GM23338 (cell line): ENCODE results near the gene KDM4C. TPM values are rescaled to one million over a fixed set of nuclear protein-coding genes. Genes with fewer than 3 reads are reported as not detected.

Experiments
- ATAC-seq: fragments of 200-7000 bp; cut with Tn5 transposase; 3 replicates; pipeline ENCODE4 v1.9.1; 2020
- DNase-seq: peaks from one replicate; pipeline ENCODE4 v3.0.0-alpha.2; 2015; ENCODE audit warnings: low spot score
- H2AFZ ChIP-seq: fragments of 200-600 bp; sonication (generic); 2 replicates; pipeline ENCODE4 v1.8.0; 2016; ENCODE audit warnings: antibody characterized with exemption, mild to moderate bottlenecking, moderate library complexity
- H3F3A ChIP-seq: fragments of 200-600 bp; sonication (generic); replicated peaks from 2 replicates; pipeline ENCODE4 v1.8.0; 2017; ENCODE audit warnings: antibody characterized with exemption, mixed run types, low read depth
- H3K27ac ChIP-seq: fragments of 200-600 bp; sonication (generic); 2 replicates; pipeline ENCODE4 v1.6.1; 2016; ENCODE audit warnings: low read depth
- H3K27me3 ChIP-seq: fragments of 200-600 bp; sonication (generic); 2 replicates; pipeline ENCODE4 v1.8.0; 2016; ENCODE audit warnings: mild to moderate bottlenecking, mixed run types, moderate library complexity; ENCODE audit not compliant: insufficient read depth
- H3K36me3 ChIP-seq: fragments of 200-600 bp; sonication (generic); 2 replicates; pipeline ENCODE4 v1.8.0; 2016; ENCODE audit warnings: mild to moderate bottlenecking; ENCODE audit not compliant: insufficient read depth
- H3K4me1 ChIP-seq: fragments of 200-600 bp; sonication (generic); 2 replicates; pipeline ENCODE4 v1.8.0; 2016; ENCODE audit warnings: mild to moderate bottlenecking, moderate library complexity; ENCODE audit not compliant: insufficient read depth
- H3K4me2 ChIP-seq: fragments of 200-600 bp; sonication (generic); 2 replicates; pipeline ENCODE4 v1.7.1; 2017; ENCODE audit warnings: mixed run types
- H3K4me3 ChIP-seq: fragments of 200-600 bp; sonication (generic); 2 replicates; pipeline ENCODE4 v1.6.1; 2016; ENCODE audit warnings: mixed run types
- H3K79me2 ChIP-seq: fragments of 200-600 bp; sonication (generic); replicated peaks from 2 replicates; pipeline ENCODE4 v1.8.0; 2017; ENCODE audit warnings: mild to moderate bottlenecking; ENCODE audit not compliant: insufficient read depth
- H3K9me2 ChIP-seq: fragments of 200-600 bp; sonication (generic); 2 replicates; pipeline ENCODE4 v1.8.0; 2017; ENCODE audit not compliant: insufficient read depth
- H4K20me1 ChIP-seq: fragments of 200-600 bp; sonication (generic); replicated peaks from 2 replicates; pipeline ENCODE4 v1.8.0; 2017; ENCODE audit warnings: mild to moderate bottlenecking; ENCODE audit not compliant: insufficient read depth
- H3K27ac Mint-ChIP-seq: 2 replicates; pipeline ENCODE4 v1.8.0; 2020; ENCODE audit warnings: inconsistent platforms, mild to moderate bottlenecking, moderate library complexity, mixed read lengths
- H3K27me3 Mint-ChIP-seq: 3 replicates; pipeline ENCODE4 v1.8.0; 2022; ENCODE audit warnings: low read depth, mild to moderate bottlenecking, moderate library complexity, mixed read lengths, inconsistent platforms; ENCODE audit not compliant: insufficient read depth, poor library complexity
- H3K36me3 Mint-ChIP-seq: 3 replicates; pipeline ENCODE4 v1.8.0; 2021; ENCODE audit warnings: low read depth, mild to moderate bottlenecking, inconsistent platforms, moderate library complexity, mixed read lengths
- H3K4me1 Mint-ChIP-seq: 3 replicates; pipeline ENCODE4 v1.8.0; 2020; ENCODE audit warnings: mild to moderate bottlenecking, inconsistent platforms, mixed read lengths
- H3K4me3 Mint-ChIP-seq: 3 replicates; pipeline ENCODE4 v1.8.0; 2021; ENCODE audit warnings: moderate library complexity, mild to moderate bottlenecking, inconsistent platforms, mixed read lengths
- H3K9me3 Mint-ChIP-seq: 3 replicates; pipeline ENCODE4 v1.8.0; 2020; ENCODE audit warnings: moderate library complexity, mild to moderate bottlenecking, inconsistent platforms, mixed read lengths
- CREB1 ChIP-seq: fragments of 250-450 bp; sonication (Bioruptor Pico); IDR thresholded peaks from 2 replicates; pipeline ENCODE4 v1.5.0; 2020; ENCODE audit warnings: low read depth, mild to moderate bottlenecking, moderate library complexity
- EZH2 ChIP-seq: fragments of 200-600 bp; sonication (generic); IDR thresholded peaks from one replicate; pipeline ENCODE4 v1.8.0; 2017; ENCODE audit warnings: antibody characterized with exemption, mild to moderate bottlenecking, low read depth; ENCODE audit not compliant: unreplicated experiment
- EZH2phosphoT487 ChIP-seq: fragments of 200-600 bp; sonication (generic); IDR thresholded peaks from one replicate; pipeline ENCODE4 v1.8.1; 2018; ENCODE audit warnings: antibody characterized with exemption; ENCODE audit not compliant: unreplicated experiment
- JUNB ChIP-seq: IDR thresholded peaks from one replicate; pipeline ENCODE4 v1.6.1; 2016; ENCODE audit warnings: antibody characterized with exemption; ENCODE audit not compliant: unreplicated experiment
- NANOG ChIP-seq: IDR thresholded peaks from 2 replicates; pipeline ENCODE4 v1.6.1; 2016; ENCODE audit warnings: antibody characterized with exemption, borderline replicate concordance
- POLR2AphosphoS5 ChIP-seq: IDR thresholded peaks from 2 replicates; pipeline ENCODE4 v1.6.1; 2016; ENCODE audit warnings: antibody characterized with exemption, low read depth
- STAT1 ChIP-seq: IDR thresholded peaks from one replicate; pipeline ENCODE4 v1.6.1; 2016; ENCODE audit warnings: antibody characterized with exemption; ENCODE audit not compliant: unreplicated experiment
- ZNF114 ChIP-seq: fragments of 250-450 bp; sonication (Bioruptor Pico); IDR thresholded peaks from 2 replicates; pipeline ENCODE4 v1.5.0; 2020; ENCODE audit warnings: mild to moderate bottlenecking, moderate library complexity
- polyA plus RNA-seq: library from polyadenylated mRNA; unstranded; fragments of >200 nt; fragmentation: Nextera tagmentation; extraction: Ambion mirVana; gene quantifications from 2 replicates; pipeline ENCODE4 v1.2.1, GENCODE V29; 2016
- total RNA-seq: library from RNA; depleted of rRNA; stranded (reverse); fragments of >200 nt; shearing (Covaris generic); gene quantifications from 2 replicates; pipeline ENCODE4 v1.2.3, GENCODE V29; 2014
- TF ChIP-seq, protein P1 (sequence below): IDR thresholded peaks from 2 replicates; pipeline ENCODE4 v1.6.1; 2016; ENCODE audit warnings: antibody characterized with exemption
- TF ChIP-seq, protein P2 (sequence below), 2 experiments: fragments of 200-600 bp in 1 of 2; sonication (generic) in 1 of 2; conservative IDR thresholded peaks; 2 replicates each; pipeline versions ENCODE4 v1.5.1 to v1.6.1; 2016 to 2017; ENCODE audit warnings: antibody characterized with exemption in 2 of 2, low read depth in 2 of 2, mild to moderate bottlenecking in 2 of 2, moderate library complexity in 1 of 2
- TF ChIP-seq, protein P3 (sequence below): fragments of 250-450 bp; sonication (Bioruptor Pico); IDR thresholded peaks from 2 replicates; pipeline ENCODE4 v1.5.0; 2020; ENCODE audit warnings: mild to moderate bottlenecking, moderate library complexity

Gene KDM4C
- total and polyA plus RNA-seq, 2 experiments from 2014 or later = 12.0 to 43.8 TPM

DNA sequence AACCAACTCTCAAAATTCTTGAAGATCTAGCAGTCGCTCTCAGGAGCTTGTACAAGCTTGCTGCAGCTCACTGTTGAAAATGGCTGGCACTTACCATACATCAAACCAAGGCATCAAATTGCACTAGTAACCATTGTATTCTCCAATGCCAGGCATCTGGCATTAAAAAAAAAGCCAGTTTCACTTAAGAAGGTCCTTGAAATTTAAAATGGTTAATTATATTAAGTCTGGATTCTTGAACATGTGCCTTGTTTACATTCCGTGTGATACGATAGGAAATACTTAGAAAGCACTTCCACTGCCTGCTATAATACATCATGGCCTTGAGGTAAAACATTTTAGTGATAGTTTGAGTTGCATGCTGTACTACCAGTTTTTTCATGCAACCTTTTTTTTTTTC is 300.7 kb downstream of the KDM4C start:
- Mint-ChIP-seq H3K36me3 (0 out of 3 replicates have a peak, but pooled peaks cover 2% of the 10 kb centered on the region), H3K9me3 (no peaks in the 10 kb centered on the region), H3K4me1 (peaks cover 21% of the 10 kb centered on the region), H3K27me3 (no peaks in the 10 kb centered on the region), H3K4me3 (no peak overlapping the region), H3K27ac (no peak overlapping the region)
- Histone ChIP-seq H3K36me3 (no peaks in the 10 kb centered on the region), H3K27me3 (no peaks in the 10 kb centered on the region), H2AFZ (no peak overlapping the region), H3K4me1 (peaks cover 17% of the 10 kb centered on the region), H3K4me3 (no peak overlapping the region), H3K79me2 (no peaks in the 10 kb centered on the region), H3K27ac (no peak overlapping the region), H4K20me1 (no peaks in the 10 kb centered on the region; the same call in 1 of the 2 replicates), H3K9me2 (no peaks in the 10 kb centered on the region), H3K4me2 (no peak overlapping the region), H3F3A (no peaks in the 10 kb centered on the region)
- DNase-seq (no peak), ATAC-seq (no peak)
- TF ChIP-seq NANOG (no peak), CREB1 (CRISPR knock-in tag) (no peak), EZH2phosphoT487 (no peak), POLR2AphosphoS5 (no peak), EZH2 (no peak), STAT1 (no peak), JUNB (no peak), ZNF114 (CRISPR knock-in tag) (no peak)
- TF ChIP-seq, protein P1, sequence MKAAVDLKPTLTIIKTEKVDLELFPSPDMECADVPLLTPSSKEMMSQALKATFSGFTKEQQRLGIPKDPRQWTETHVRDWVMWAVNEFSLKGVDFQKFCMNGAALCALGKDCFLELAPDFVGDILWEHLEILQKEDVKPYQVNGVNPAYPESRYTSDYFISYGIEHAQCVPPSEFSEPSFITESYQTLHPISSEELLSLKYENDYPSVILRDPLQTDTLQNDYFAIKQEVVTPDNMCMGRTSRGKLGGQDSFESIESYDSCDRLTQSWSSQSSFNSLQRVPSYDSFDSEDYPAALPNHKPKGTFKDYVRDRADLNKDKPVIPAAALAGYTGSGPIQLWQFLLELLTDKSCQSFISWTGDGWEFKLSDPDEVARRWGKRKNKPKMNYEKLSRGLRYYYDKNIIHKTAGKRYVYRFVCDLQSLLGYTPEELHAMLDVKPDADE = no peak
- TF ChIP-seq, protein P2, sequence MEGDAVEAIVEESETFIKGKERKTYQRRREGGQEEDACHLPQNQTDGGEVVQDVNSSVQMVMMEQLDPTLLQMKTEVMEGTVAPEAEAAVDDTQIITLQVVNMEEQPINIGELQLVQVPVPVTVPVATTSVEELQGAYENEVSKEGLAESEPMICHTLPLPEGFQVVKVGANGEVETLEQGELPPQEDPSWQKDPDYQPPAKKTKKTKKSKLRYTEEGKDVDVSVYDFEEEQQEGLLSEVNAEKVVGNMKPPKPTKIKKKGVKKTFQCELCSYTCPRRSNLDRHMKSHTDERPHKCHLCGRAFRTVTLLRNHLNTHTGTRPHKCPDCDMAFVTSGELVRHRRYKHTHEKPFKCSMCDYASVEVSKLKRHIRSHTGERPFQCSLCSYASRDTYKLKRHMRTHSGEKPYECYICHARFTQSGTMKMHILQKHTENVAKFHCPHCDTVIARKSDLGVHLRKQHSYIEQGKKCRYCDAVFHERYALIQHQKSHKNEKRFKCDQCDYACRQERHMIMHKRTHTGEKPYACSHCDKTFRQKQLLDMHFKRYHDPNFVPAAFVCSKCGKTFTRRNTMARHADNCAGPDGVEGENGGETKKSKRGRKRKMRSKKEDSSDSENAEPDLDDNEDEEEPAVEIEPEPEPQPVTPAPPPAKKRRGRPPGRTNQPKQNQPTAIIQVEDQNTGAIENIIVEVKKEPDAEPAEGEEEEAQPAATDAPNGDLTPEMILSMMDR (conservative IDR thresholded peaks at IDR 0.05; ENCODE audit: low read depth in 2 of 2) = no peak
- TF ChIP-seq, protein P3, sequence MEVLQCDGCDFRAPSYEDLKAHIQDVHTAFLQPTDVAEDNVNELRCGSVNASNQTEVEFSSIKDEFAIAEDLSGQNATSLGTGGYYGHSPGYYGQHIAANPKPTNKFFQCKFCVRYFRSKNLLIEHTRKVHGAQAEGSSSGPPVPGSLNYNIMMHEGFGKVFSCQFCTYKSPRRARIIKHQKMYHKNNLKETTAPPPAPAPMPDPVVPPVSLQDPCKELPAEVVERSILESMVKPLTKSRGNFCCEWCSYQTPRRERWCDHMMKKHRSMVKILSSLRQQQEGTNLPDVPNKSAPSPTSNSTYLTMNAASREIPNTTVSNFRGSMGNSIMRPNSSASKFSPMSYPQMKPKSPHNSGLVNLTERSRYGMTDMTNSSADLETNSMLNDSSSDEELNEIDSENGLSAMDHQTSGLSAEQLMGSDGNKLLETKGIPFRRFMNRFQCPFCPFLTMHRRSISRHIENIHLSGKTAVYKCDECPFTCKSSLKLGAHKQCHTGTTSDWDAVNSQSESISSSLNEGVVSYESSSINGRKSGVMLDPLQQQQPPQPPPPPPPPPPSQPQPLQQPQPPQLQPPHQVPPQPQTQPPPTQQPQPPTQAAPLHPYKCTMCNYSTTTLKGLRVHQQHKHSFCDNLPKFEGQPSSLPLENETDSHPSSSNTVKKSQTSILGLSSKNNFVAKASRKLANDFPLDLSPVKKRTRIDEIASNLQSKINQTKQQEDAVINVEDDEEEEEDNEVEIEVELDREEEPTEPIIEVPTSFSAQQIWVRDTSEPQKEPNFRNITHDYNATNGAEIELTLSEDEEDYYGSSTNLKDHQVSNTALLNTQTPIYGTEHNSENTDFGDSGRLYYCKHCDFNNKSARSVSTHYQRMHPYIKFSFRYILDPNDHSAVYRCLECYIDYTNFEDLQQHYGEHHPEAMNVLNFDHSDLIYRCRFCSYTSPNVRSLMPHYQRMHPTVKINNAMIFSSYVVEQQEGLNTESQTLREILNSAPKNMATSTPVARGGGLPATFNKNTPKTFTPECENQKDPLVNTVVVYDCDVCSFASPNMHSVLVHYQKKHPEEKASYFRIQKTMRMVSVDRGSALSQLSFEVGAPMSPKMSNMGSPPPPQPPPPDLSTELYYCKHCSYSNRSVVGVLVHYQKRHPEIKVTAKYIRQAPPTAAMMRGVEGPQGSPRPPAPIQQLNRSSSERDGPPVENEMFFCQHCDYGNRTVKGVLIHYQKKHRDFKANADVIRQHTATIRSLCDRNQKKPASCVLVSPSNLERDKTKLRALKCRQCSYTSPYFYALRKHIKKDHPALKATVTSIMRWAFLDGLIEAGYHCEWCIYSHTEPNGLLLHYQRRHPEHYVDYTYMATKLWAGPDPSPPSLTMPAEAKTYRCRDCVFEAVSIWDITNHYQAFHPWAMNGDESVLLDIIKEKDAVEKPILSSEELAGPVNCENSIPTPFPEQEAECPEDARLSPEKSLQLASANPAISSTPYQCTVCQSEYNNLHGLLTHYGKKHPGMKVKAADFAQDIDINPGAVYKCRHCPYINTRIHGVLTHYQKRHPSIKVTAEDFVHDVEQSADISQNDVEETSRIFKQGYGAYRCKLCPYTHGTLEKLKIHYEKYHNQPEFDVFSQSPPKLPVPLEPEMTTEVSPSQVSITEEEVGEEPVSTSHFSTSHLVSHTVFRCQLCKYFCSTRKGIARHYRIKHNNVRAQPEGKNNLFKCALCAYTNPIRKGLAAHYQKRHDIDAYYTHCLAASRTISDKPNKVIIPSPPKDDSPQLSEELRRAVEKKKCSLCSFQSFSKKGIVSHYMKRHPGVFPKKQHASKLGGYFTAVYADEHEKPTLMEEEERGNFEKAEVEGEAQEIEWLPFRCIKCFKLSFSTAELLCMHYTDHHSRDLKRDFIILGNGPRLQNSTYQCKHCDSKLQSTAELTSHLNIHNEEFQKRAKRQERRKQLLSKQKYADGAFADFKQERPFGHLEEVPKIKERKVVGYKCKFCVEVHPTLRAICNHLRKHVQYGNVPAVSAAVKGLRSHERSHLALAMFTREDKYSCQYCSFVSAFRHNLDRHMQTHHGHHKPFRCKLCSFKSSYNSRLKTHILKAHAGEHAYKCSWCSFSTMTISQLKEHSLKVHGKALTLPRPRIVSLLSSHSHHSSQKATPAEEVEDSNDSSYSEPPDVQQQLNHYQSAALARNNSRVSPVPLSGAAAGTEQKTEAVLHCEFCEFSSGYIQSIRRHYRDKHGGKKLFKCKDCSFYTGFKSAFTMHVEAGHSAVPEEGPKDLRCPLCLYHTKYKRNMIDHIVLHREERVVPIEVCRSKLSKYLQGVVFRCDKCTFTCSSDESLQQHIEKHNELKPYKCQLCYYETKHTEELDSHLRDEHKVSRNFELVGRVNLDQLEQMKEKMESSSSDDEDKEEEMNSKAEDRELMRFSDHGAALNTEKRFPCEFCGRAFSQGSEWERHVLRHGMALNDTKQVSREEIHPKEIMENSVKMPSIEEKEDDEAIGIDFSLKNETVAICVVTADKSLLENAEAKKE (CRISPR knock-in tag) = no peak
